GM23248 (cell line): Measurements from ENCODE around the gene RBMS3.

Source experiments
- EZH2 ChIP-seq: fragments of 200-600 bp; sonication (generic); IDR thresholded peaks from 2 replicates; pipeline ENCODE4 v1.6.1; 2018; ENCODE audit warnings: antibody characterized with exemption, mild to moderate bottlenecking; ENCODE audit not compliant: insufficient read depth, poor library complexity, severe bottlenecking
- EZH2phosphoT487 ChIP-seq: fragments of 200-600 bp; sonication (generic); IDR thresholded peaks from 2 replicates; pipeline ENCODE4 v1.6.1; 2018; ENCODE audit warnings: antibody characterized with exemption, moderate library complexity, mild to moderate bottlenecking, low read depth; ENCODE audit not compliant: insufficient read depth

GRCh38 chr3:29239376-29239775, 41.5 kb upstream of the RBMS3 start:
- TF ChIP-seq EZH2 (no peak), EZH2phosphoT487 (no peak)
